GM18508 (cell line): ENCODE results near the gene PLEKHA5.
"Not testable (repeated sequence)": the region's sequence is repeated elsewhere in the genome, so short reads cannot be mapped to it uniquely, and the experiment has no call there.

Source experiments
- ATAC-seq: cut with Tn5 transposase; IDR thresholded peaks from one replicate; pipeline ENCODE4 v1.9.1; 2021; ENCODE audit warnings: moderate number of reproducible peaks; ENCODE audit not compliant: insufficient read depth, unreplicated experiment

The PLEKHA5 gene

GRCh38 chr12:19166387-19166786, 36.9 kb downstream of the PLEKHA5 start:
- no peak for ATAC-seq

- ATAC-seq: no peak
Measured at GRCh38 chr12:19166956-19167355, 37.4 kb downstream of the PLEKHA5 start.

GRCh38 chr12:19167708-19168107, 38.2 kb downstream of the PLEKHA5 start:
- no peak for ATAC-seq

- no peak for ATAC-seq
Measured at GRCh38 chr12:19168644-19169043, 39.1 kb downstream of the PLEKHA5 start.

- ATAC-seq: no peak
Measured at GRCh38 chr12:19169222-19169621, 39.7 kb downstream of the PLEKHA5 start.

GRCh38 chr12:19170286-19170685, 40.8 kb downstream of the PLEKHA5 start:
- ATAC-seq: not testable (repeated sequence)

GRCh38 chr12:19171731-19172130, 42.2 kb downstream of the PLEKHA5 start:
- no peak for ATAC-seq

- no peak for ATAC-seq
Measured at GRCh38 chr12:19177754-19178153, 48.2 kb downstream of the PLEKHA5 start.

- ATAC-seq: no peak
Measured at GRCh38 chr12:19179986-19180385, 50.5 kb downstream of the PLEKHA5 start.

GRCh38 chr12:19181666-19182426, 52.3 kb downstream of the PLEKHA5 start:
- no peak for ATAC-seq

- ATAC-seq: no peak
Measured at GRCh38 chr12:19183121-19183838, 53.7 kb downstream of the PLEKHA5 start.

- no peak for ATAC-seq
Measured at GRCh38 chr12:19185262-19185929, 55.9 kb downstream of the PLEKHA5 start.

GRCh38 chr12:19186722-19187661, 57.5 kb downstream of the PLEKHA5 start:
- no peak for ATAC-seq

- ATAC-seq: no peak
Measured at GRCh38 chr12:19189522-19189921, 60.0 kb downstream of the PLEKHA5 start.

- no peak for ATAC-seq
Measured at GRCh38 chr12:19190292-19191031, 60.9 kb downstream of the PLEKHA5 start.

- ATAC-seq: no peak
Measured at GRCh38 chr12:19191089-19191488, 61.6 kb downstream of the PLEKHA5 start.

GRCh38 chr12:19191563-19191962, 62.0 kb downstream of the PLEKHA5 start:
- ATAC-seq: no peak

- no peak for ATAC-seq
Measured at GRCh38 chr12:19192710-19193109, 63.2 kb downstream of the PLEKHA5 start.

- ATAC-seq: no peak
Measured at GRCh38 chr12:19194963-19195362, 65.4 kb downstream of the PLEKHA5 start.
